ENCODE results near the gene UNC93A. TPM values are rescaled to one million over a fixed set of nuclear protein-coding genes. Genes with fewer than 3 reads are reported as not detected.
"Not testable (repeated sequence)": the region's sequence is repeated elsewhere in the genome, so short reads cannot be mapped to it uniquely, and the experiment has no call there.

UNC93A gene
- total RNA-seq, 2 donors from 2014 or later, result not detected

DNA sequence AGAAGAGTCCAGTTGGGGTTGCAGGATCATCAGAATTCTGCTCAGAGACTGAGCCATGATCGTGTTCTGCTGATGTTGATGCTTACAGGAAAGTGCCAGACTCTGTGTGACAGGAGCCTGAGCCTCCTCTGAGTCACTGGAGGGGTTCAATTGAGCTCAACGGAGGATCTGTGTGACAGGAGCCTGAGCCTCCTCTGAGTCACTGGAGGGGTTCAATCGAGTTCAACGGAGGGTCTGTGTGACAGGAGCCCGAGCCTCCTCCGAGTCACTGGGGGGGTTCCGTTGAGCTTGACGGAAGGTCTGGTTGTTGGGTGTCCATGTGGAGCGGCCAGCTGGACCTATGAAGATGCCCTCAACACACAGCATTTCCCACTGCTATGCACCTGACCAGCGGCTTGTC, 27.2 kb downstream of the UNC93A start:
- not testable (repeated sequence) for ATAC-seq; H3K36me3 Mint-ChIP-seq; H3K27ac Mint-ChIP-seq; DNase-seq (ENCODE audit: low spot score in 2 of 2); H3K9me3 Mint-ChIP-seq

DNA sequence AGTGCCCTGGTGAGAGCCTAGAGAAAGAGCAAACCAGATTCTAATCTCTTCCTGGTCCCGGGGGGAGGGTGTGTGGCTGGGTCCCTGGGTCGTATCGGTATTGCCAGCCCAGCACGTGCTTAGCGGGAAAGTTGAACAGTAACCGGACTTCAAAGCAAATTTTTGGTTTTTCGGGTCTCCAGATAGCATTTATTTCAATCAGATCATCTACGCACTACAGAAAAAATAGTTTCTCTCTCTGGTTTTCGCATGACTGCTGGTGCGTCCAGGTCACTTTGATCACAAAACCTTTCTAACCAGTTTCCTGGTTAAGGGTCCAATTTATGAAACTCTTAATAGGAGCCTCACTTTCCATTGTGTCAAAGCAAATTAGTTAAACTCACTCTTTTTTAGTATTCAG, 27.7 kb downstream of the UNC93A start:
- not testable (repeated sequence) for DNase-seq (ENCODE audit: low spot score in 2 of 2); H3K9me3 Mint-ChIP-seq; H3K36me3 Mint-ChIP-seq; H3K27ac Mint-ChIP-seq; ATAC-seq

DNA sequence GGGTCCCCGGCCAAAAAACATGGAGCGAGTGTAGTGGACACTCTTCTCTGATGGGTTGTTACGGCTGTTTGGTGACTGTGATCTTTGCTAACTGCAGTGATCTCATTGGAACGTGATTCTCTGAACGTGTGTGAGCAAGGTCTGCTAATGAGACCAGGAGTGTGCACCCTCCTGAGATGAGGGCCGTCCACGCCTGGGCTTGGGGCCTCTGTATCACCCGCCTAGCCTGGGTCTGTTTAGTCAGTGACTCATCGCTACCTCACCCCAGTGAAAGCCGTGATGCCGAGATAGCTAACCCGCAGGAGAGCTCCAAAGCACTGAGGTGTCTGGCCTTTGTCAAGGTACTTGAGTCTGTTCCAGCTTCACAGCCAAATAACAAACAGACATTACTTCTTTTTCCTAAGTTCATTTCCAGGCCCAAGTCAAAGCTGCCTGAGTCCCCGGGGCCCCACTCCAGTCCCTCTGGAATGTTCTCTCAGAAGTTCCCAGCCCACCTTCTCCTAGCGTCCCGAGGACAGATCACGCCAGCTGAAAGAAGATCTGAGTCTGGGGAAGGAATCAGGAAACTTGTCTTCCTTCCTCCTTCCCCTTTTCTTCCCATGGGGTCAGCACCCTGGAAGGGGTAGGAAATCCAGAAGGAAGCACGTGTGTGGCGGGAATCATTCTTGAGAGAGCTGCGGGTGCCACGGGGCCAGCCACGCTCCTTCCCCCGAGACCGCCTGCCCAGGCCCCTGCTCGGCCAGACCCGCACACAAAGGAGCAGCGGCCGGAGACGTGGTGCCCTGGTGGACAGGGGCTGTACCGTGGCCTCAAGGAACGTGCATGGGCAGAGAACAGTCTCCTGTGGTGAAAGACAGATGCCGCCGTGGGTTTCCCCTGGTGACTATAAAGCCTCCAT, 29.0 kb downstream of the UNC93A start:
- not testable (repeated sequence) for DNase-seq (ENCODE audit: low spot score in 2 of 2); H3K27ac Mint-ChIP-seq; ATAC-seq; H3K36me3 Mint-ChIP-seq; H3K9me3 Mint-ChIP-seq

DNA sequence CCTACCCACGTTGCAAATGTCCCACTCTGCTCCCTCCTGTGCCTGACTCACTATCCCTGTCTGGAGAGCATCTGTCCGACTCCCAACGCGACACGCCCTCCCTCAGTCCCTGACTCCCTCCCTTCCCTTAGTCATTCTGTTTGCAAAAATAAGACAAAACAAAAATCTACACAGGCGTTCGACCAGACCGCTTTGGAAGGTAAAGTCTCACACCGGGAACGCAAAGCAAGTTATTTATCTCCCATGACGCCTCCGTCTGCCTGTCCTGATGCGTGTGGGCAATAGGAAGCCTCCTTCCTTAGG, 29.6 kb downstream of the UNC93A start:
- H3K36me3 Mint-ChIP-seq; DNase-seq (ENCODE audit: low spot score in 2 of 2); ATAC-seq; H3K27ac Mint-ChIP-seq; H3K9me3 Mint-ChIP-seq: not testable (repeated sequence)

DNA sequence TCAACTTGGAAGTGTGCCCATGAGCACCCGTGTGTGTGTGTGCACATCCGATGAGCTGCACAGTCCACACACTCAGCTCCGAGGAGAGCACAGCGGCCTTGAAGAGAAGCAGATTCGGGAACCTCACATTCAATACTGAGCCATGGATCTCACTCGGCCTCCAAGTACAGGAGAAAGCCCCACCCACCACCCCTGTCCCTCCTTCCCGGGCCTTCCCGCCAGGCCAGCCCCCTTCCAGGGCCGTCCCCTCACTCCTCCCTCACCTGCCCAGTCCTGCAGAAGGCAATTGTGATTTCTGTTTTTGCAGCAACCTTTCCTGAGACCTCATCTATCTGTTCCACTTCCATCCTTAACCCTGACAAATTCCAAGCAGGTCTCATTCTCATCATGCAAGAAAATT, 30.1 kb downstream of the UNC93A start:
- H3K36me3 Mint-ChIP-seq, H3K9me3 Mint-ChIP-seq: not testable (repeated sequence)

DNA sequence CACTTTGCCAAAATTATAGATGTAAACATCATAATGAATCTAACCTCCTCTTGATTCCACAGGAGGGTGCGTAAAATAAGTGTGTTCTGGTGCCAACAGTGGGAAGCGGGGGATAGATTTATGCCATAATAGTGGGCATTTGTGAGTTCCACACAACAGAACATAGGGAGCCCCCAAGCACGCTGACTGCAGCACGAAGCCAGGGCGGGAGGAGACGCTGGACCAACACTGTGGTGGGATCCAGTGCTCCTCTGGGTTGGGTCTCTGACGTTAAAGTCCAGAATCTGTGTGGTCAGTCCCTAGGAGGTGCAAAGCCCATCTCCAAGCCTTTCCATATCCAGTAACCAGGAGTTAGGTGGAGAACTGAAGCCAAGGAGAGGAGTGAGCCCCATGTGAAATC, 32.0 kb downstream of the UNC93A start:
- H3K27ac Mint-ChIP-seq, result no peak overlapping the region
- H3K9me3 Mint-ChIP-seq, result no peaks in the 10 kb centered on the region
- ATAC-seq (no peak), DNase-seq (ENCODE audit: low spot score in 2 of 2) (no peak)
- no peaks in the 10 kb centered on the region for H3K36me3 Mint-ChIP-seq

More for the DNA sequence above, 30.1 kb downstream of the UNC93A start:
- not testable (repeated sequence) for DNase-seq (ENCODE audit: low spot score in 2 of 2); H3K27ac Mint-ChIP-seq; ATAC-seq

DNA sequence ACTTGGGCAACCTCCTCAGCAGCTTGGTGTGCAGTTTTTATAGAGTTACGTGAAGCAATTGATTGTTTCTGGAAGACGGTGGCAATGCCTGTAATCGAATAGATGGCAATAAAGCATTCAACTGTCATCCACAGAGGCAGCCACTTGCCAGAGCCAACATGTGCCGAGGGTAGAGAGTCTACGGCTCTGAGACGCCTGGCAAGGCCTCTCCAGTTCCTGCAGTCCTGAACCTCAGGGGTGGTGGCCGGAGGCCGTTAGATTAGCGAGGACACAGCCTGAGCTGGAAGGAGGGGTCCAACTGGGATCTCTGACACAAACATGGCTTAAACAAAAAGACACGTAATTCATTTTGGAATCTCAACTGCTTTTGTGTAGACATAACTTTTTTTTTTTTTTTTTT, 33.0 kb downstream of the UNC93A start:
- no peak for DNase-seq (ENCODE audit: low spot score in 2 of 2)
- H3K36me3 Mint-ChIP-seq, result no peaks in the 10 kb centered on the region

DNA sequence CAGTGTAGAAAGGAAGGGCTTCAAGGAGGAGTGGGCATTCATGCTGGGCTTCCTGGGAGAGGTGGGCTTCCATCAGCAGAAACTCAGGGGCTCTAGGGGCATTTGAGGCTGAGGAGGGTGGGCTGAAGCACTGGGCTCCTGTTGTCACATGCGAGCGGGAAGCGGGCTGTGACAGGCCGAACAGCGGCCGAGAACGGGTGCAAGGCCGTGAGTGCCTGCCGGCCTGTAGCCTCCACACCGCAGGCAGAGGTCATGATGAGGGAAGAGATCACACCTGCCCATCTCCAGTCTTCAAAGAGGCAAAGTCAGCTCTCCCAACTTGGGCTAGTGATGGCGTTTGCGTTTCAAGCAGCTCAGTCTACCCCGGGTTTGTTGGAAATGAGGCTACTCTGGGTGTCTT, 34.7 kb downstream of the UNC93A start:
- Mint-ChIP-seq H3K9me3 (no peaks in the 10 kb centered on the region), H3K36me3 (no peaks in the 10 kb centered on the region), H3K27ac (no peak overlapping the region)
- DNase-seq (ENCODE audit: low spot score in 2 of 2) (no peak), ATAC-seq (no peak)

More for the DNA sequence above, 33.0 kb downstream of the UNC93A start:
- Mint-ChIP-seq H3K9me3 (no peaks in the 10 kb centered on the region), H3K27ac (no peak overlapping the region)
- no peak for ATAC-seq

DNA sequence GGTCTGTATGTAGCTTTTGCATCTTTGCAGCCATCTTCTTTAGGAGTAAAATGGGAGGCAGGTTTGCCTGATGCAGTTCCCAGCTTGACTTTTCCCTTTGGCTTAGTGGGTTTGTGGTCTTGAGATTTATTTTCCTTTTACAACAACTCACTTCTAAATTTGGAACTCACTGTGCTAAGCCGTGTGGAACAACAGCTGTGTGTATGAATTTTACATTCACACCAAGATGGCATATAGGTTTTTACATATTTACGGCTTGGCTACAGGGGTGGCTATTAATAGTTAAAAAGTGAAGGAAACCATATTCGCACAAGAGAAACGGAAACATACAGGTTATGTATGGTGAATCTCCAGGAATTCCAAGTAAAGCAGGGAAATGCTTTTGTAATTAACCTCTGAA, 36.3 kb downstream of the UNC93A start:
- ATAC-seq (no peak), DNase-seq (ENCODE audit: low spot score in 2 of 2) (no peak)
- Mint-ChIP-seq H3K36me3 (no peaks in the 10 kb centered on the region), H3K27ac (no peak overlapping the region), H3K9me3 (no peaks in the 10 kb centered on the region)

DNA sequence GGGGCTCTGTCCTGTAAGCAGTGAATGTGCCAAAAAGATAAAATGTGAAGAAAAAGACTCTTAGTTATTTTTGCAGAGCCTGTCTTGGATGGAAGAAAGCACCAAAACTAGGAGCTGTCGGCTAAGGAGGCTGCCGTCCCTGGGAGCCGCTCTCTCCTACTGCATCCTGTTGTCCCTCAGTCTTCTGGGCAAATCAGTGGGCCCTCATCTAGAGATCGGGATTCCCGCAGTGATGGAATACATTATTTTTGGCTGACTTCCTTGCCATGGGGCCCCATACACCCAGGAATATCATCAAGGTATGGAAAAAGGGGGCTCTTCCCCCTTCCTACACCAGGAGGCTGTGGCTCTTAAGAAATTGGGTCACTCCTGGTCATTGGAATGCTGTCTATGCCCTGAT, 37.0 kb downstream of the UNC93A start:
- Mint-ChIP-seq H3K27ac (no peak overlapping the region), H3K36me3 (no peaks in the 10 kb centered on the region), H3K9me3 (no peaks in the 10 kb centered on the region)
- DNase-seq (ENCODE audit: low spot score in 2 of 2) (no peak), ATAC-seq (no peak)

DNA sequence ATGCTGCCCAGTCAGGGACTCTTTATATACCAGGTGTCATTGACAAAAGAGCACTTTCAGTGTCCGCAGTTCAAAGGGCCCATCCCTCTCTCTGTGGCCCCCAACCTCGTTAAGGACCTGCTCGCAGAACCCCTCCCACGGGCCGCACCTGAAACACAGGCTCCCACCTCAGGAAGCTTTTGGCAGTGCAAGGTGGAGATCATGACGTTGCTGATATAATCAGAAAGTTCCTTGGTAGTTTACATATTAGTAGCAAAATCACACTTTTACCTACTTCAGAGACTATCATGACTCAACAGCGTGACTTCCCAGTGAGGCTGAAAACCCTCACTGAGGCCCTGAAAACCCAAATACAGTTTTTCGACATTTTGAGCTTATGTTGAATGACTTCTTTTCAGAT, 37.9 kb downstream of the UNC93A start:
- Mint-ChIP-seq H3K36me3 (no peaks in the 10 kb centered on the region), H3K9me3 (no peaks in the 10 kb centered on the region), H3K27ac (no peak overlapping the region)
- no peak for DNase-seq (ENCODE audit: low spot score in 2 of 2)
- peak in 1 of 2 donors; percentile 97 for ATAC-seq

DNA sequence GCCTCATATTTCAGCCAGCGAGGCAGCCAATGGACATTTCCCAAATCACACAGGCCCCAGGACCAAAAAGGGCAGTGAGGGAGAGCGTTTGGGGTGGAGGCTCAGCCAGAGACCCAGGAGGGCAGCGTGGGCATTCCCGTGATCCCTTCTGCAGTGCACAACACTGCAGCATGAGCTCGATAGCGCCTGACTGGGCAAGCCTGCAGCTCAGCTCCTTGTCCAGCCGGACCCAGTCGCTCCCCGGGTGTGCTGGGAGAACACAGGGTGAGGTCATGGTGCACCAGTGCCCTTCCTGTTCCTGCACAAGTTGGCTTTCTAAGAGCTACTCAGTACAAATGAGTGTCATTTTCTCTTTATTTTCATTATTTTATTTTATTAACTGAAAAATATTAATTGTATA, 39.6 kb downstream of the UNC93A start:
- DNase-seq (ENCODE audit: low spot score in 2 of 2) (no peak), ATAC-seq (no peak)
- no peaks in the 10 kb centered on the region for H3K9me3 Mint-ChIP-seq
- H3K36me3 Mint-ChIP-seq, result no peaks in the 10 kb centered on the region
- no peak overlapping the region for H3K27ac Mint-ChIP-seq

DNA sequence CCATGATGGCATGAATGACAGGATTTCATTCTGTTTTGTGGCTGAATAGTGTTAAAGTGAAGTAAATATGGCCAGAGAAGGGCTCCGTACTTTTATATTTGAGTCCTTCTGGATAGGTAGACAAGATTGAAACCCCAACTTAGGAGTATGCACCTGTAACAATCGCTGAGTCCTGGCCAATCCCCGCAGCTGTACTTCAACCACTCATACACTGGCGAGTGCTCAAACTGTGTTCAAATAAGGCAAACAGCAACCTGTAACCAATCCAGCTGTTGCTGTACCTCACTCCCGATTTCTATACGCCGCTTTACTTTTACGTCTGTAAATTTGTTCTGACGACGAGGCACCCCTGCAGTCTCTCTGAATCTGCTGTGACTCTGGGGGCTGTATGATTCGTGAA, 40.5 kb downstream of the UNC93A start:
- no peaks in the 10 kb centered on the region for H3K9me3 Mint-ChIP-seq
- no peak overlapping the region for H3K27ac Mint-ChIP-seq
- no peaks in the 10 kb centered on the region for H3K36me3 Mint-ChIP-seq
- DNase-seq (ENCODE audit: low spot score in 2 of 2) (no peak), ATAC-seq (no peak)

DNA sequence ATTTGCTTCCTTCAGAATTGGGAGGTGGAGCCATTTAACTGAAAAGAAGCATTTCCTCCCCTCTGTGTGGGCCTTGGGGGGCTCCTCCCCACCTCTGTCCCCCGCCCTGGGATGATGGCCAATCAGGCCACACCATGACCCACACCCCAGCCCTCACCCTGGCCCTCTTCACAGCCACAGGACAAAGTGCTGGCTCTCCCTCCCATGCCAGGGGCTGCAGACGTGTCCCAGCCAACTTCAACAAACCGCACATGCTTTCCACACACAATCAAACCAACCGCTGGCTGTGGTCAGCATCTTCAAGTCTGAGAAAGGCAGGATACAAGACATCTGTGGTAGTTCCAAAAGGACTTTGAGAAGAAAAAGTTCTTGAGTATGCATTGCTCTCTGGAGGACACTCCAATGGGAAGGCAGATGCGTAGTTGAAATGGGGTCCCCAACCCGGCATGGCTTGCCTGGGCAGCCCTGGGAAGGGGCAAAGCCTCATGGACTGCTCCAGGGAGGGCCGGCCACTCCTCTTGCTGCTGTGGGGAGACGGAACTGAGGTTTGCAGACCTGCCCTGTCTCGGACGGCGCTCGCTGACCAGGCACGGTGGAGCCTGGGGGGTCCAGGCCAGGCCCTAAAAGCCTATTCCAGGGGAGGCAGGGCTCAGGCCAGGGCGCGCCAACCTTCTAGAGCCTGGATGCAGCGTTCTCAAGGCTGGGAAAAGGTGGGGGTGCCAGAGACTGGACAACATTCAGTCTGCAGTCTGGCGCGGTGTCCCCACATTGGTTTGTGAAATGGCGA, 45.9 kb downstream of the UNC93A start:
- Mint-ChIP-seq H3K36me3 (no peaks in the 10 kb centered on the region), H3K9me3 (no peaks in the 10 kb centered on the region), H3K27ac (no peak overlapping the region)
- ATAC-seq (no peak), DNase-seq (ENCODE audit: low spot score in 2 of 2) (no peak)

DNA sequence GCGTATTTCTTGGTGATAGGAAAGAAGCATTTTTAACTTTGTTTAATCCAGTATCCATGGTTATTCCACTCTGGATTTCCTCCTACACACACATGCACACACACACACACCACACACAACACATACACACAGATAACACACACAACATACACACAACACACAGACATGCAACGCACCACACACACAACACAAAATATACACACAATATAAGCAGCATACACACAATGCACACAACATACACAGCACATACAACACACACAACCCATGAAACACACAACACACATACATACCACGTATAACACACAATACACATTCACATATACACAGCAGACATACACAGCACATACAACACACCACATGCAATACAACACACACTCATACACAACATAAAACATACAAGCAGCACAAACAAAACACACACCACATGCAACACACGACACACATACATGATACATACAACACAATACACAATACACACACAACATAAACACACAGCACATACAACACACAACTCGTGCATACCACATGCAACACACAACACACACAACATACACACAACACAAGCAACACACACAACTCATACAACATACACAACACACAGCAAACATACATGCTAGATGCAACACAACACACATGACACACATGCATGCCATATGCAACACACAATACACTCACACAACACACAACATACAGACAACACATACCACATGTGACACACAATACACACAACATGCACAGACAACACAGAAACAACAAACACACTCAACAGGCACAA, 46.7 kb downstream of the UNC93A start:
- DNase-seq (ENCODE audit: low spot score in 2 of 2), result no peak
- Mint-ChIP-seq H3K27ac (no peak overlapping the region), H3K36me3 (no peaks in the 10 kb centered on the region), H3K9me3 (no peaks in the 10 kb centered on the region)
- no peak for ATAC-seq

DNA sequence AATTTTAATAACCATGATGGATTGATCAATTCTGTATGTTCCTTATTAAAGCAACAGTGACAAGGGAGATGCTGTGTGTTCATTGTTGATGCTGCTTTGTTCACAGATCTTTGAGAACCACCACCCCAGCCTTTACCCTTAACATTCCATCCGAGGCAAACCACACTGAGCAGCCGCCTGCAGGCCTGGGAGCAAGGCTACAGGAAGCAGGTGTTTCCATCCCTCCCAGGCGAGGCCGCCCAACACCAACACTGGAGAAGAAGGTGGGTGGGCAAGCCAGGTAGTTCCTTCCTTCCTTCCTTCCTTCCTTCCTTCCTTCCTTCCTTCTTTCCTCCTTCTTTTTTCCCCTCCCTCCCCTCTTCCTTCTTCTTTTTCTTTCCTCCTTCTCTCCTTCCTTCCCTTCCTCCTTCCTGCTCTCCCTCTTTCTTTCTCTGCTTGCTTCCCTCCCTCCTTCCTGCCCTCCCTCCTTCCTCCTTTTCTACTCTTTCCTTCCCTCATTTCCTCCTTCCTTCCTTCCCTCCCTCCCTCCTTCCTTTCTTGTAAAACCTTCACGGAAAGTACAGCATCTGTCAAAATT, 47.5 kb downstream of the UNC93A start:
- ATAC-seq, result no peak
- no peak for DNase-seq (ENCODE audit: low spot score in 2 of 2)
- Mint-ChIP-seq H3K36me3 (no peaks in the 10 kb centered on the region), H3K9me3 (no peaks in the 10 kb centered on the region), H3K27ac (no peak overlapping the region)

Data from activated naive CD4-positive, alpha-beta T cell treated with anti-CD3 and anti-CD28 coated beads, Interleukin-2, amount 50 U/mL, for 72 hours (primary cell).